ENCODE results near the gene HPS4.

HPS4 gene

GRCh38 chr22:26516503-26516902 is 32.9 kb upstream of the HPS4 start:
- H3F3A ChIP-seq (ENCODE audit: control insufficient read depth, insufficient read depth): peaks cover 4% of the 10 kb centered on the region; the same call in 1 of the 2 replicates
- no peak overlapping the region for H3K4me2 ChIP-seq (ENCODE audit: low read length)
- no peaks in the 10 kb centered on the region for H3K9me3 ChIP-seq (ENCODE audit: control insufficient read depth, insufficient read depth, low read length)
- no peaks in the 10 kb centered on the region for H3K9me2 ChIP-seq (replicated peaks; ENCODE audit: control insufficient read depth, low read length)
- H3K4me3 ChIP-seq (ENCODE audit: low read length): no peak overlapping the region
- H3K36me3 ChIP-seq (ENCODE audit: control insufficient read depth, low read length): peaks cover 19% of the 10 kb centered on the region
- H3K27me3 ChIP-seq (ENCODE audit: control insufficient read depth, low read length): no peaks in the 10 kb centered on the region
- peak overlapping the region; percentile 24; the same call in 1 of the 2 replicates for H3K27ac ChIP-seq (ENCODE audit: low read depth, low read length)
- peaks cover 5% of the 10 kb centered on the region; the same call in 1 of the 2 replicates for H4K20me1 ChIP-seq (ENCODE audit: control insufficient read depth, insufficient read depth, low read depth, low read length)
- peaks cover 51% of the 10 kb centered on the region for H3K79me2 ChIP-seq (ENCODE audit: control insufficient read depth, low read length)
- peaks cover 39% of the 10 kb centered on the region for H3K4me1 ChIP-seq (ENCODE audit: control insufficient read depth, low read length)
- TF ChIP-seq CTCF (IDR thresholded peaks at IDR 0.05; ENCODE audit: low read depth, low read length, poor library complexity, severe bottlenecking) (no peak), EZH2phosphoT487 (IDR thresholded peaks at IDR 0.05; ENCODE audit: borderline replicate concordance, low read length) (no peak)

GRCh38 chr22:26515931-26516330 is 32.3 kb upstream of the HPS4 start:
- H3K9me3 ChIP-seq (ENCODE audit: control insufficient read depth, insufficient read depth, low read length): no peaks in the 10 kb centered on the region
- 0 out of 2 replicates have a peak overlapping the region, but pooled peaks have one; percentile 2 for H3K4me3 ChIP-seq (ENCODE audit: low read length)

DNA sequence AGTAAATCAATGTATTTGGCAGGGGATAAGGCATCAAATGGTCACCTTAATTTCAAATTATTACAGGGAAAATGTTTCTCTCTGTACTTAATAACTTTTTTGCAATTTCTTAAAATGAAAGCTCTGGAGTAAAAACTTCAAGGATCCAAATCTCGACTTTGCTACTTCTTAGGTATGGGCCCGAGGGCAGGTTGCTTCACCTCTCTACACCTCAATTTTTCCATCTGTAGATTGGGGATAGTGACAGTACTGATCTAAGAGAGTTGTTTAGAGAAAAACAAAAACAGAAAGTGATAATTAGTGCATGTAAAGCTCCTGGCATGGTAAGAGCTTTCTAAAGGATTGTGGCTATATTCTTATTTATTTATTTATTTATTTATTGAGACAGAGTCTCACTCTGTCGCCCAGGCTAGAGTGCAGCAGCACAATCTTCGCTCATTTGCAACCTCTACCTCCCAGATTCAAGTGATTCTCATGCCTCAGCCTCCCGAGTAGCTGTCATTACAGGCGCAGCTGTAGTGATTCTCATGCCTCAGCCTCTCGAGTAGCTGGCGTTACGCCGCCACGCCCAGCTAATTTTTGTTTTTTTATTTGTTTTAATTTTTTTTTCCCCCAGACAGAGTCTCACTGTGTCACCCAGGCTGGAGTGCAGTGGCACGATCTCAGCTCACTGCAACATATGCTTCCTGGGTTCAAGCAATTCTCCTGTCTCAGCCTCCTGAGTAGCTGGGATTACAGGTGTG is 31.0 kb upstream of the HPS4 start:
- no peaks in the 10 kb centered on the region for H3K27me3 ChIP-seq (ENCODE audit: control insufficient read depth, low read length)
- H3F3A ChIP-seq (ENCODE audit: control insufficient read depth, insufficient read depth): peaks cover 4% of the 10 kb centered on the region; the same call in 1 of the 2 replicates
- peak overlapping the region; percentile 94 for H3K4me3 ChIP-seq (ENCODE audit: low read length)
- TF ChIP-seq CTCF (IDR thresholded peaks at IDR 0.05; ENCODE audit: low read depth, low read length, poor library complexity, severe bottlenecking) (no peak), EZH2phosphoT487 (IDR thresholded peaks at IDR 0.05; ENCODE audit: borderline replicate concordance, low read length) (no peak)
- peak overlapping the region; percentile 61 for H3K27ac ChIP-seq (ENCODE audit: low read depth, low read length)
- no peaks in the 10 kb centered on the region for H3K9me3 ChIP-seq (ENCODE audit: control insufficient read depth, insufficient read depth, low read length)
- no peaks in the 10 kb centered on the region for H3K9me2 ChIP-seq (replicated peaks; ENCODE audit: control insufficient read depth, low read length)
- H4K20me1 ChIP-seq (ENCODE audit: control insufficient read depth, insufficient read depth, low read depth, low read length): peaks cover 7% of the 10 kb centered on the region; the same call in 1 of the 2 replicates
- H3K4me1 ChIP-seq (ENCODE audit: control insufficient read depth, low read length): peaks cover 46% of the 10 kb centered on the region
- peaks cover 39% of the 10 kb centered on the region for H3K36me3 ChIP-seq (ENCODE audit: control insufficient read depth, low read length)
- peaks cover 70% of the 10 kb centered on the region for H3K79me2 ChIP-seq (ENCODE audit: control insufficient read depth, low read length)
- H3K4me2 ChIP-seq (ENCODE audit: low read length): peak overlapping the region; percentile 78

More at GRCh38 chr22:26515931-26516330, 32.3 kb upstream of the HPS4 start:
- H3K4me1 ChIP-seq (ENCODE audit: control insufficient read depth, low read length): peaks cover 45% of the 10 kb centered on the region
- no peaks in the 10 kb centered on the region for H3K27me3 ChIP-seq (ENCODE audit: control insufficient read depth, low read length)
- H3F3A ChIP-seq (ENCODE audit: control insufficient read depth, insufficient read depth): peaks cover 4% of the 10 kb centered on the region; the same call in 1 of the 2 replicates
- H3K9me2 ChIP-seq (replicated peaks; ENCODE audit: control insufficient read depth, low read length): no peaks in the 10 kb centered on the region
- peaks cover 7% of the 10 kb centered on the region; the same call in 1 of the 2 replicates for H4K20me1 ChIP-seq (ENCODE audit: control insufficient read depth, insufficient read depth, low read depth, low read length)
- peaks cover 57% of the 10 kb centered on the region for H3K79me2 ChIP-seq (ENCODE audit: control insufficient read depth, low read length)
- peaks cover 25% of the 10 kb centered on the region for H3K36me3 ChIP-seq (ENCODE audit: control insufficient read depth, low read length)
- peak overlapping the region; percentile 24 for H3K27ac ChIP-seq (ENCODE audit: low read depth, low read length)
- H3K4me2 ChIP-seq (ENCODE audit: low read length): peak overlapping the region; percentile 36
- TF ChIP-seq EZH2phosphoT487 (IDR thresholded peaks at IDR 0.05; ENCODE audit: borderline replicate concordance, low read length) (no peak), CTCF (IDR thresholded peaks at IDR 0.05; ENCODE audit: low read depth, low read length, poor library complexity, severe bottlenecking) (no peak)
